HG03066 (cell line): ENCODE data around the gene THAP4.
"Not testable (repeated sequence)": the region's sequence is repeated elsewhere in the genome, so short reads cannot be mapped to it uniquely, and the experiment has no call there.

Experiments used
- ATAC-seq: cut with Tn5 transposase; IDR thresholded peaks from one replicate; pipeline ENCODE4 v1.9.1; 2021; ENCODE audit warnings: low read depth; ENCODE audit not compliant: unreplicated experiment

THAP4 gene

GRCh38 chr2:241666627-241667400 lies 29.9 kb upstream of the THAP4 start:
- ATAC-seq: no peak

GRCh38 chr2:241665731-241666440 lies 28.9 kb upstream of the THAP4 start:
- ATAC-seq: no peak

GRCh38 chr2:241662731-241663130 lies 25.8 kb upstream of the THAP4 start:
- not testable (repeated sequence) for ATAC-seq

- ATAC-seq: no peak
These were observed 23.7 kb upstream of the THAP4 start for GRCh38 chr2:241660593-241661213.

- ATAC-seq: no peak
These were observed 22.3 kb upstream of the THAP4 start for GRCh38 chr2:241659150-241659739.

- no peak for ATAC-seq
These were observed 21.3 kb upstream of the THAP4 start for GRCh38 chr2:241658296-241658695.

GRCh38 chr2:241657786-241658254 lies 20.9 kb upstream of the THAP4 start:
- no peak for ATAC-seq

- no peak for ATAC-seq
These were observed 19.3 kb upstream of the THAP4 start for GRCh38 chr2:241656190-241656741.

GRCh38 chr2:241655516-241656189 lies 18.7 kb upstream of the THAP4 start:
- no peak for ATAC-seq

GRCh38 chr2:241654551-241654950 lies 17.6 kb upstream of the THAP4 start:
- no peak for ATAC-seq

GRCh38 chr2:241653210-241653750 lies 16.3 kb upstream of the THAP4 start:
- ATAC-seq: no peak

GRCh38 chr2:241652722-241653121 lies 15.8 kb upstream of the THAP4 start:
- ATAC-seq: no peak

GRCh38 chr2:241652142-241652541 lies 15.2 kb upstream of the THAP4 start:
- no peak for ATAC-seq

GRCh38 chr2:241649927-241650326 lies 13.0 kb upstream of the THAP4 start:
- no peak for ATAC-seq

- ATAC-seq: no peak
These were observed 12.4 kb upstream of the THAP4 start for GRCh38 chr2:241649404-241649803.

- no peak for ATAC-seq
These were observed 11.5 kb upstream of the THAP4 start for GRCh38 chr2:241648453-241648852.

- ATAC-seq: no peak
These were observed 9.1 kb upstream of the THAP4 start for GRCh38 chr2:241645915-241646645.

GRCh38 chr2:241645056-241645914 lies 8.3 kb upstream of the THAP4 start:
- ATAC-seq: no peak
